NCI-H748 treated with DMSO at 0.1 percent for 48 hours (cell line): ENCODE results near the gene PLXNC1.
A peak's percentile ranks its signal among the peaks of the same experiment; 100 is the strongest.

ENCODE experiments used
- DNase-seq: peaks from one replicate; lab custom pipeline; 2025; lab: John Stamatoyannopoulos, UW

The PLXNC1 gene

GRCh38 chr12:94180558-94181296 lies 32.4 kb downstream of the PLXNC1 start:
- DNase-seq, result no peak

GRCh38 chr12:94182986-94183707 lies 34.8 kb downstream of the PLXNC1 start:
- no peak for DNase-seq

- DNase-seq, result no peak
Measured at GRCh38 chr12:94183708-94184379, 35.5 kb downstream of the PLXNC1 start.

- no peak for DNase-seq
Measured at GRCh38 chr12:94184995-94185719, 36.8 kb downstream of the PLXNC1 start.

GRCh38 chr12:94185801-94186200 lies 37.4 kb downstream of the PLXNC1 start:
- DNase-seq, result no peak

GRCh38 chr12:94186278-94187241 lies 38.2 kb downstream of the PLXNC1 start:
- peak; percentile 92 for DNase-seq

- peak; percentile 56 for DNase-seq
Measured at GRCh38 chr12:94187361-94187760, 39.0 kb downstream of the PLXNC1 start.

- DNase-seq, result no peak
Measured at GRCh38 chr12:94190623-94191022, 42.2 kb downstream of the PLXNC1 start.

GRCh38 chr12:94191023-94191422 lies 42.6 kb downstream of the PLXNC1 start:
- no peak for DNase-seq

- DNase-seq, result no peak
Measured at GRCh38 chr12:94191811-94192210, 43.4 kb downstream of the PLXNC1 start.

GRCh38 chr12:94192506-94192905 lies 44.1 kb downstream of the PLXNC1 start:
- DNase-seq, result no peak

- DNase-seq, result no peak
Measured at GRCh38 chr12:94193168-94193567, 44.8 kb downstream of the PLXNC1 start.

- no peak for DNase-seq
Measured at GRCh38 chr12:94195483-94195882, 47.1 kb downstream of the PLXNC1 start.

- DNase-seq, result no peak
Measured at GRCh38 chr12:94198469-94198868, 50.1 kb downstream of the PLXNC1 start.

GRCh38 chr12:94198872-94199271 lies 50.5 kb downstream of the PLXNC1 start:
- no peak for DNase-seq

GRCh38 chr12:94200069-94200468 lies 51.7 kb downstream of the PLXNC1 start:
- no peak for DNase-seq

GRCh38 chr12:94200695-94201094 lies 52.3 kb downstream of the PLXNC1 start:
- DNase-seq, result no peak

GRCh38 chr12:94202245-94203180 lies 54.1 kb downstream of the PLXNC1 start:
- no peak for DNase-seq

- DNase-seq, result no peak
Measured at GRCh38 chr12:94203181-94203546, 54.8 kb downstream of the PLXNC1 start.

- no peak for DNase-seq
Measured at GRCh38 chr12:94203796-94204195, 55.4 kb downstream of the PLXNC1 start.
